Measurements from ENCODE around the gene PAK3.

Gene PAK3

DNA sequence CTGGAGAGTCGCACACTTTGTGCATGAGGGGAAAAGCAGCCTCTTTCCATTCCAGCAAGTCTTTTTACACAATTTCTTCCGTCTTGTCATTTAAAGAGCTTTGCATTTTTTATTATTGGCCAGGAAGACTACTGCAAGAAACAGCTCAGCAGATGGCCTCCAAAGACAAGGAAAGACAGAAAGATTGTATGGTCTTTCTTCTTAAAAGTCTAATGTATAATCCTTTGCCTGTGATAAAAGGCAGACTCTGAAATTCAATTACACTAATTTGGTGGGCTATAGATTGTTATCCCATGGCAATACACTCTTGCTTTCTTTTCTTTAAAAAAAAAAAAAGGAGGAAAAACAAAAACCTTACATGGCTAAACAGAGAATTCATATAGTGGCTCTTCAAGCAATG lies 168.4 kb downstream of the PAK3 start:
- DNase-seq (ENCODE audit: low spot score): no peak

DNA sequence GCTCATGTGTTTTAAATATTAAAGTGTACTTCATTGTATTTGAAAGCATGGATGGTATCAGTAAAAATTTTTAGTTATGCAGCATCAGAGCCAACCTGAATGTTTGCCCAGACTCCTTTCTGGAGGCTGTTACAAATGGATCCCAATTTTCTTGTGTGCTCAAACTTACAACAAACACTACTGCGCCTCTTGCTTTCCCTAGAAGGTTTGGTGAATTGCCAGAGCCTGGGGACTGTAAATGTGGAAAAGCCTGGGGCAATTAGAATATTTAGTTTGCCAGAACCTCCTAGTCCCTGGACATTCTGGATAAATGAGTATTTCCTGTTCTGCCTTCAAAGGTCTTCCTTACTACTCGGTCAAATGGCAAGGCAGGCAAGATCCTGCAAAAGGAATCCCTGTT lies 169.5 kb downstream of the PAK3 start:
- DNase-seq (ENCODE audit: low spot score): no peak

DNA sequence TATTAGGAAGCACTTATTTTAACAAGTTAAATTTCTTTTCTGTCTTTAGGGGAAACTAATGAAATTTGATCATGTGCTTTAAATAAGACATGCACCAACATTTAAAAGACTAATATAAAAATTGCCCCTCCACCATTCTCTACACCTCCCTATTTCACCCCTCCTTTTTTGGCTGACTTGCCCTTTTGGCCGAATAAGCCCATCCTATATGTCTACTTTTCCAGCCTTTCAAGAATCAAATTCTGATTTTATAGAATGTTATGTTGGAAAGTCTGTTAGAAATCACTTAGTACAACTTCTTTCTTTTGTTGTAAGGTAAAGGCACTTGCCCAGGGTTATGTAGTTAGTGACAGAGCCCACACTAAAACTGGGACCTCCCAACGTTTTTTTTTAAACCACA lies 172.5 kb downstream of the PAK3 start:
- no peak for DNase-seq (ENCODE audit: low spot score)

DNA sequence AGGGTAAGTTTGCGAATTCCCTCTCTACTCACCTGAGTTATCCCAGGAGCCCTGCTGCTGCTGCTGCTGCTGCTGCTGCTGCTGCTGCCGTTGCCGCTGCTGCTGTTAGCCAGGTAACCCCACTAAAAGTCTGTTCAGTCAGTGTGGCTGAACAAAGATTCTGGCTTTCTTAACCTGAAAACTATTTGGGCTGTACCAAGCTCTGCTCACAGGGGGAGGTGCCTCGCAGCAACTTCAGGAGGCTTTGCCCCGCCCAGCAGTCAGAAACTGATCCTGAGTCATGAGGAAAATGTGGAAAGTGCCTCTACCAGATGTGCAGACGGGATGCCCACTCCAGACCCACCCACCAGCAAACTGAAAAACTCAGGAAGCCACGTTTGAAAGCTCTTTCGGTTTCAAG lies 174.3 kb downstream of the PAK3 start, which contains the start of gene CAPN6:
TSS of gene CAPN6 (minus strand) at position 145 of the 400 bp plus-strand sequence. CDS start 6,547 bp downstream, outside the sequence.
- peak; percentile 61 for DNase-seq (ENCODE audit: low spot score)
